ENCODE results near the gene AUTS2.

GRCh38 chr7:69625798-69626197 is 27.5 kb downstream of the AUTS2 start:
- no peak for TF ChIP-seq CTCF (conservative IDR thresholded peaks at IDR 0.05; ENCODE audit: low read depth in 2 of 2)
- TF ChIP-seq REST (IDR thresholded peaks at IDR 0.05; ENCODE audit: unreplicated experiment): no peak
- TF ChIP-seq CREB1 (CRISPR knock-in tag; IDR thresholded peaks at IDR 0.05; ENCODE audit: low read depth): no peak
- no peak for TF ChIP-seq POLR2AphosphoS5 (IDR thresholded peaks at IDR 0.05; ENCODE audit: low read depth)
- TF ChIP-seq JUNB (IDR thresholded peaks at IDR 0.05; ENCODE audit: unreplicated experiment): no peak
- TF ChIP-seq STAT1 (IDR thresholded peaks at IDR 0.05; ENCODE audit: unreplicated experiment): no peak

Data from GM23338 (cell line).